Glomerular endothelial cell (primary cell): ENCODE measurements around the gene UBE2L5. TPM values are rescaled to one million over a fixed set of nuclear protein-coding genes. Genes with fewer than 3 reads are reported as not detected.

Source experiments
- DNase-seq: peaks from one replicate; pipeline ENCODE4 v3.0.0-alpha.2; 2011; ENCODE audit warnings: low read depth, low spot score; ENCODE audit errors: extremely low read depth
- total RNA-seq: library from RNA; depleted of rRNA; stranded (reverse); fragments of >200 nt; gene quantifications from 2 replicates; pipeline ENCODE4 v1.2.3, GENCODE V29; 2015

UBE2L5 gene
- total RNA-seq, 1 donor from 2014 or later, result 0.18 TPM

DNA sequence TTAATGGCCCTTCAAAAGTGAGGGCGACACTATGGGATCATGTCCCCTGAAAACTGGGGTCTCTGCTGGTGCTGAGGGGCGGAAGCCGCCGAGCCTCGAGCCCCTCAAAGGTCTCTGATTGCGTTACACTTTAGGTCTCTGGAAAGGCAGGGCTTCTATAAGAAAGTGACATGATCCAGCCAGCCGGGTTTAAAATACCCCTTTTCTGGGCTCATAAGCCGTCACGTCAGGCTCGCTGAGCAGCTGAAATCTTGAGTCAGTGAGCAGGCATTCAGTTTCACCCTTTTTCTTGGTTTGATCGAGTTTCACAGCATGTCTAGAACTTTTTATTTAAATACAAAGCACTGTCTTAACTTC is 44.0 kb downstream of the UBE2L5 start:
- DNase-seq, result no peak

DNA sequence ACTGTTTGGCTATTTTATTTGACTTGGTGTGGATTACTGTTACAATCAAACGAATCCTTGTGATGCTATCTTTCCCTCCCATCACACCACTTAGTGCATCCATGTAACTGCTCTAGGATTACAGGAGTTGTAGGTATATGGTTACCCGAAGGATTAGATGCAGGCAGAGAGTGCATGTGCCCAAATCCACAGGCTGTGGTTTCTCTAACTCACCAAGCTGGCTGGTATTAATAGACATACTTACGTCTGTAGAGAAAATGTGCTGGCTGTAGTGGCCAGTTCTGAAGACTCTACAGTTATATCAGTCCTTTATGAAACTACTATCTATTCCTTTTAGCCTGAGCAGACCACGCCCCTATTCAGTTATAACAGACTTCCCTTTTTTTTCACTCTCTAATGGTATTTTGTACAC is 44.6 kb downstream of the UBE2L5 start:
- DNase-seq, result no peak

DNA sequence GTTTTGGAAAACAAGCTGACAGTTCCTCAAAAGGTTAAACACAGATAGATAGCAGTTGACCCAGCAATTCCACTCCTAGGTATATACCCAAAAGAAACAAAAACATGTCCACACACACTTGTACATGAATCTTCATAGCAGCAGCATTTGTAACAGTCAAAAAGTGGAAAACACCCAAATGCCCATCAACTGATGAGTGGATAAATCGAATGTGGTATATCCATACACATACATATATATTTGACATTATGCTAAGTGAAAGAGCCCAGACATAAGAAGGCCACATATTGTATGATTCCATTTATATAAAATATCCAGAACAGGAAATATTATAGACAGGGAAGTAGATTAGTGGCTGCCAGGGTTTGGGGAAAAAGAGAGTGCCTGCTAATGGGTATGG is 51.4 kb downstream of the UBE2L5 start:
- DNase-seq, result no peak

GRCh38 chr13:30477346-30478195 is 55.3 kb downstream of the UBE2L5 start:
- no peak for DNase-seq

Other genes with a start within 250 kb of the UBE2L5 start
- 14.3 and 22.2 TPM in 2 replicates for gene KATNAL1, start 114.9 kb upstream of the UBE2L5 start, total RNA-seq
- 298 and 383 TPM in 2 replicates for gene HMGB1, start 43.4 kb downstream of the UBE2L5 start, total RNA-seq
- gene USPL1, start 195.4 kb downstream of the UBE2L5 start, total RNA-seq, result 16.4 and 22.8 TPM in 2 replicates